ELF-1 (cell line): ENCODE data around the gene RNASEL.

Source experiments
- DNase-seq: peaks from one replicate; pipeline ENCODE4 v3.0.0-alpha.2; 2016; ENCODE audit warnings: low read depth, low spot score

RNASEL gene

GRCh38 chr1:182621906-182622305, 32.9 kb upstream of the RNASEL start:
- DNase-seq: no peak

GRCh38 chr1:182620924-182621585, 32.0 kb upstream of the RNASEL start:
- no peak for DNase-seq

GRCh38 chr1:182617734-182618351, 28.8 kb upstream of the RNASEL start:
- DNase-seq: no peak

GRCh38 chr1:182617014-182617429, 28.0 kb upstream of the RNASEL start:
- DNase-seq: no peak

- peak; percentile 64 for DNase-seq
These were observed 27.3 kb upstream of the RNASEL start for GRCh38 chr1:182616130-182617013.

- DNase-seq: peak; percentile 46
These were observed 26.5 kb upstream of the RNASEL start for GRCh38 chr1:182615468-182616129.

- DNase-seq: peak; percentile 88
These were observed 25.9 kb upstream of the RNASEL start for GRCh38 chr1:182614796-182615454.

- DNase-seq: no peak
These were observed 22.7 kb upstream of the RNASEL start for GRCh38 chr1:182611787-182612186.

- DNase-seq: no peak
These were observed 22.3 kb upstream of the RNASEL start for GRCh38 chr1:182611326-182611725.

- no peak for DNase-seq
These were observed 21.6 kb upstream of the RNASEL start for GRCh38 chr1:182610606-182611194.

GRCh38 chr1:182608845-182609610, 20.0 kb upstream of the RNASEL start:
- no peak for DNase-seq

GRCh38 chr1:182608236-182608635, 19.2 kb upstream of the RNASEL start:
- no peak for DNase-seq

- no peak for DNase-seq
These were observed 18.5 kb upstream of the RNASEL start for GRCh38 chr1:182607566-182607965.

GRCh38 chr1:182604175-182605164, 15.4 kb upstream of the RNASEL start, which contains the start of gene RGS16:
Gene RGS16, minus strand, starts transcription at chr1:182604389. Its CDS starts 130 bp downstream, at chr1:182604259.
- DNase-seq: peak; percentile 90

GRCh38 chr1:182603646-182604174, 14.7 kb upstream of the RNASEL start:
- DNase-seq: no peak

- DNase-seq: no peak
These were observed 14.0 kb upstream of the RNASEL start for GRCh38 chr1:182602935-182603645.

- no peak for DNase-seq
These were observed 12.9 kb upstream of the RNASEL start for GRCh38 chr1:182601913-182602312.

- DNase-seq: peak; percentile 83
These were observed 12.3 kb upstream of the RNASEL start for GRCh38 chr1:182601416-182601786.
